Measurements from ENCODE around the gene SYT17.

Gene SYT17

DNA sequence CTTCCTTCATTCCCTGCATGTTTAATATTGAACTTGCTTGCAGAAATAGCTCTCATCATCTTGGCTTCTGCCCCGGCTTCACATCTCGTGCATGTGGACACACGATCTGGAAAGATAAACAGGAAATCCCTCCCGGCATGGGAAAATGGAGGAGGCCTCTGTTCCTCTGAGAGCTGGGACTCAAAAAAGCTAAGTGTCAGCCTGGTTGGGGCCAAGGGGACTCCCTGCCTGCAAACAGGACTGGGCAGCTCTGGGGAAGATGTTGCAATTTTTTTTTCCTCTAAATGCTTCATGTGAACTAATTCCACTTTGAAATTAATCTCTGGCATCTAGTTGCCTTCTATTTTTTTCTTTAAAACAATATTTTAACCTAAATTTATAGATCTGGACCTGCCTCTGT is 29.4 kb upstream of the SYT17 start:
- TF ChIP-seq, protein P1, sequence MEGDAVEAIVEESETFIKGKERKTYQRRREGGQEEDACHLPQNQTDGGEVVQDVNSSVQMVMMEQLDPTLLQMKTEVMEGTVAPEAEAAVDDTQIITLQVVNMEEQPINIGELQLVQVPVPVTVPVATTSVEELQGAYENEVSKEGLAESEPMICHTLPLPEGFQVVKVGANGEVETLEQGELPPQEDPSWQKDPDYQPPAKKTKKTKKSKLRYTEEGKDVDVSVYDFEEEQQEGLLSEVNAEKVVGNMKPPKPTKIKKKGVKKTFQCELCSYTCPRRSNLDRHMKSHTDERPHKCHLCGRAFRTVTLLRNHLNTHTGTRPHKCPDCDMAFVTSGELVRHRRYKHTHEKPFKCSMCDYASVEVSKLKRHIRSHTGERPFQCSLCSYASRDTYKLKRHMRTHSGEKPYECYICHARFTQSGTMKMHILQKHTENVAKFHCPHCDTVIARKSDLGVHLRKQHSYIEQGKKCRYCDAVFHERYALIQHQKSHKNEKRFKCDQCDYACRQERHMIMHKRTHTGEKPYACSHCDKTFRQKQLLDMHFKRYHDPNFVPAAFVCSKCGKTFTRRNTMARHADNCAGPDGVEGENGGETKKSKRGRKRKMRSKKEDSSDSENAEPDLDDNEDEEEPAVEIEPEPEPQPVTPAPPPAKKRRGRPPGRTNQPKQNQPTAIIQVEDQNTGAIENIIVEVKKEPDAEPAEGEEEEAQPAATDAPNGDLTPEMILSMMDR (IDR thresholded peaks at IDR 0.05) = no peak
- no peak for TF ChIP-seq ZFX (IDR thresholded peaks at IDR 0.05; ENCODE audit: borderline replicate concordance)
- no peak overlapping the region for H3K27ac ChIP-seq

DNA sequence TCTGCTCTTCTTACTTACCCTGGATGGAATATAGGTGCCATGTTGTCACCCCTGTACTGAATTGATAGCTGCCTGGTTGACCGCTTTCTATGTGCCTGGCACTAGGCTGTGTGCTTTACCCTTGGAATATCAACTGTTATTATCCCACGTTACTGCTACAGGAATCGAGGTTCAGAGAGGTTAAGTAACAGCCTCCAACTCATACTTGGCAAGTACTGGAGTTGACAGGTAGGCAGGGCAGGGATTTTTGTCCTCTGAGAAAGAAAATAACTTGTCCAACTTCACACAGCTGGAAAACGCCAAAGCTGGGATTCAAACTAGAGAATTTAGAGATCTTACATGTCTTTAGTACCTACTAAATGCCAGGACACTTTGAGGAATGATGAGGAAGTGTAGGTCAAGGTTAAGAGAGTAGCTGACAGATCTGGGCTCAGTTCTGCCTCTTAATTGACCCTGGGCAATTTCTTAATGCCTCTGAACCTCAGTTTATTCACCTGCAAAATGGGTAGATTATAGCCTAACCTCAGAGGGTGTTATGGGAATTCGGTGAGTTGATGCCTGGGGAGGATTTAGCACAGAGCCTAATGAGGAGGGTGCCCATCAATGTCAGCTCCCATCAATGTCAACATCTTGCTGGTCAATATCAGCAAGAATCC is 28.5 kb upstream of the SYT17 start:
- H3K27ac ChIP-seq = no peak overlapping the region
- no peak for TF ChIP-seq ZFX (IDR thresholded peaks at IDR 0.05; ENCODE audit: borderline replicate concordance)
- TF ChIP-seq, protein P1 (IDR thresholded peaks at IDR 0.05) = no peak

DNA sequence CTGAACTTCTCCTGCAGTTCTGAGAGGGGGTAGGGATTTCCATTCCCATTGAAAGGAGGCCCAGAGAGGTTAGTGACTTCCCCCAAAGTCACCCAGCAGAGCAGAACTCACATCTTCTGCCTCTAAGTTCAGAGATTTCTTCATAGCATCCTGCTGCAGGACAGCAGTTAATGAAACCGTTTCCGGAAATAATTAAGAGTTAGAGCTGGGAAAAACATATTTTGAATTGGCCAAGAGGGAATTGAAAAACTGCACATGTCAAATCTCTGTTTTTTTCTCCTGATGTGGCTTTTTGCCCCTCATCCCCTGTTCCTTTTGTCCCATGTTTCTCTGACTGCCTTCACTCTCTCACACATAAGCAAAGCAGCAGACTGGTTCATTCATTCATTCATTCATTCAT is 27.6 kb upstream of the SYT17 start:
- H3K27ac ChIP-seq = no peak overlapping the region
- no peak for TF ChIP-seq ZFX (IDR thresholded peaks at IDR 0.05; ENCODE audit: borderline replicate concordance)
- TF ChIP-seq, protein P1 (IDR thresholded peaks at IDR 0.05) = no peak

DNA sequence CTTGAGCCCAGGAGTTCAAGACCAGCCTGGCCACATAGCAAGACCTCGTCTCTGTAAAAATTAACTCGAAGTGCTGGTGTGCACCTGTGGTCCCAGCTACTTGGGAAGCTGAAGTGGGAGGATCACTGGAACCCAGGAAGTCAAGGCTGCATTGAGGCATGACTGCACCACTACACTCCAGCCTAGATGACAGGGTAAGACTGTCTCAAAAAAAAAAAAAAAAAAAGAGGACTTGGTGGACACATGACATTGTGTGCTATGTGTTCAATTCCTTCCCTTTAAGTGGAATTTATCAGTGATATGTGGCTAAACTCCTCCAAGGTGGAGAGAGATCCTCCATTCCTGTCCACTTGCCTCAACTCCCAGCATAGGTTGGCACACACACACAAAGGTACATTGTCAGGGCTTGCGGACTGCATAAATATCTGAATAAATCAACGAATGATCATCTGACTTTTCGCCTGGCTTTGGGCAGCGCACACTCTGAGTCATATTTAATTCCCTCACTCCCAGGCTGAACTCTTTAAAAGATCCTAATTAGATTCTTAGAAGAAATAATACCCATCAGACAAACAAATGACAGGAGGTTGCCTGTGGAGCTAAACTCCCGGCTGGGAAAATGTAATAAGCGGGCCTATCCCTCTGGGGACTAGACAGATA is 25.0 kb upstream of the SYT17 start:
- no peak overlapping the region for H3K27ac ChIP-seq
- no peak for TF ChIP-seq ZFX (IDR thresholded peaks at IDR 0.05; ENCODE audit: borderline replicate concordance)
- TF ChIP-seq, protein P1 (IDR thresholded peaks at IDR 0.05) = no peak

DNA sequence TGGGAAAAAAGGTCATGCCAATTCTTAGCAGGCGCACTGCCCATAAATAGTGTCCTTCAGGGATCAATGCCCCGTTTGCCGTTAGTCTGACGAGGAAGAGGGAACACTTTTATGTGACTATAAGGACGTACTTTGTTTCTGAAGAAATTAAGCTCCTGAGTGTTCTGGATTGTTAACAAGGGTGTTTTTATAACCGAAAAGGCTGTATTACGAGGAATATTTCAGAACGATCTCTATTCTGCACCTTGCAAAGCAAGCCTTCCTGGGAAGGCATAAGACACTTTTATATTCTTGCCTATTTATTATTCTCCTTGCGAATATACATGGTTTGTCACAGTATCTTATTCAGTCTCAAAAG is 24.5 kb upstream of the SYT17 start:
- TF ChIP-seq, protein P1 (IDR thresholded peaks at IDR 0.05) = no peak
- TF ChIP-seq ZFX (IDR thresholded peaks at IDR 0.05; ENCODE audit: borderline replicate concordance) = no peak
- H3K27ac ChIP-seq = no peak overlapping the region

DNA sequence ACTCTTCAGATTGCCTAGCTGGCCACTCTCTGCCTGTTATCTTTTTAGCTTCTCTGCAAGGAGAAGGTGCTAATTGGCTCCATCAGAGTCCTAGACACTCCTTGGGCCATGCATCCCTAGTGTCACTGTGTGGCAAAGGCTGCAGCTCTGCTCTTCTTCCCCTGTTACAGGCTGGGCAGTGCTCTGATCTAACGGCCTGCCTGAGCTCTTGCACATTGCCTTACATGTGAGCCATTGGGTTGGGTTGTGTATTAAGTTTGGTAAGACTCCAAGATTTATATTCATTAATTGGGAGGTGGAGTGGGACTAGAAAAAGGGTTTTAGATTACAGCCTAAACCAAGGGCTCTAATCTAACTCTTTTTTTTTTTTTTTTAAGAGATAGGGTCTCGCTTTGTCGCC is 23.0 kb upstream of the SYT17 start:
- H3K27ac ChIP-seq = no peak overlapping the region
- TF ChIP-seq, protein P1 (IDR thresholded peaks at IDR 0.05) = no peak
- TF ChIP-seq ZFX (IDR thresholded peaks at IDR 0.05; ENCODE audit: borderline replicate concordance) = no peak

DNA sequence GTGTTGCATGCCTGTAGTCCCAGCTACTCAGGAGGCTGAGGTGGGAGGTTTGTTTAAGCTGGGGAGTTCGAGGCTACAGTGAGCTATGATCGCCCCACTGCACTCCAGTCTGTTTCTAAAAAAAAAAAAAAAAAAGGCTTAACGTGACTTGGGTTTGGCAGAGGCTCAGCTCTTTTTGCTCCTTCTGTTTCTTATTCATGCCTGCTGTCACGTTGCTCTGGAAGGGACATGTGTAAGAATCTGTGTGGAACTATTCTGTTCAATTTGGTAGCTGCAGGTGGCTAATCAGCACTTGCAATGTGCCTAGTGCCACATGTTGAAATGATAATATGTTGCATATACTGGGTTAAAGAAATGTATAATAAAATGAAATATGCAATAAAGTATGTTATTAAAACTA is 20.9 kb upstream of the SYT17 start:
- H3K27ac ChIP-seq = no peak overlapping the region

More for the DNA sequence above, 20.9 kb upstream of the SYT17 start:
- TF ChIP-seq ZFX (IDR thresholded peaks at IDR 0.05; ENCODE audit: borderline replicate concordance) = no peak
- TF ChIP-seq, protein P1 (IDR thresholded peaks at IDR 0.05) = no peak
